ENCODE results near the gene FAM3C.

- TF ChIP-seq, protein P1, sequence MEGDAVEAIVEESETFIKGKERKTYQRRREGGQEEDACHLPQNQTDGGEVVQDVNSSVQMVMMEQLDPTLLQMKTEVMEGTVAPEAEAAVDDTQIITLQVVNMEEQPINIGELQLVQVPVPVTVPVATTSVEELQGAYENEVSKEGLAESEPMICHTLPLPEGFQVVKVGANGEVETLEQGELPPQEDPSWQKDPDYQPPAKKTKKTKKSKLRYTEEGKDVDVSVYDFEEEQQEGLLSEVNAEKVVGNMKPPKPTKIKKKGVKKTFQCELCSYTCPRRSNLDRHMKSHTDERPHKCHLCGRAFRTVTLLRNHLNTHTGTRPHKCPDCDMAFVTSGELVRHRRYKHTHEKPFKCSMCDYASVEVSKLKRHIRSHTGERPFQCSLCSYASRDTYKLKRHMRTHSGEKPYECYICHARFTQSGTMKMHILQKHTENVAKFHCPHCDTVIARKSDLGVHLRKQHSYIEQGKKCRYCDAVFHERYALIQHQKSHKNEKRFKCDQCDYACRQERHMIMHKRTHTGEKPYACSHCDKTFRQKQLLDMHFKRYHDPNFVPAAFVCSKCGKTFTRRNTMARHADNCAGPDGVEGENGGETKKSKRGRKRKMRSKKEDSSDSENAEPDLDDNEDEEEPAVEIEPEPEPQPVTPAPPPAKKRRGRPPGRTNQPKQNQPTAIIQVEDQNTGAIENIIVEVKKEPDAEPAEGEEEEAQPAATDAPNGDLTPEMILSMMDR (conservative IDR thresholded peaks at IDR 0.05; ENCODE audit: low read depth, low read length) = no peak
- TF ChIP-seq POLR2A (IDR thresholded peaks at IDR 0.05; ENCODE audit: low read depth, low read length) (no peak), MAFK (IDR thresholded peaks at IDR 0.05; ENCODE audit: low read depth, low read length) (no peak), NFE2L2 (IDR thresholded peaks at IDR 0.05; ENCODE audit: low read depth, low read length) (no peak), RCOR1 (IDR thresholded peaks at IDR 0.05; ENCODE audit: insufficient replicate concordance, low read length) (no peak), MXI1 (IDR thresholded peaks at IDR 0.05; ENCODE audit: borderline replicate concordance, low read depth, low read length) (no peak), RAD21 (IDR thresholded peaks at IDR 0.05; ENCODE audit: low read length) (no peak), MAZ (IDR thresholded peaks at IDR 0.05; ENCODE audit: borderline replicate concordance, low read depth, low read length) (no peak), CHD1 (IDR thresholded peaks at IDR 0.05; ENCODE audit: low read depth, low read length) (no peak), CEBPB (IDR thresholded peaks at IDR 0.05; ENCODE audit: low read depth, low read length) (no peak), FOS (IDR thresholded peaks at IDR 0.05; ENCODE audit: low read depth, low read length) (no peak), BHLHE40 (IDR thresholded peaks at IDR 0.05; ENCODE audit: low read depth, low read length) (no peak)
- TF ChIP-seq, protein P2, sequence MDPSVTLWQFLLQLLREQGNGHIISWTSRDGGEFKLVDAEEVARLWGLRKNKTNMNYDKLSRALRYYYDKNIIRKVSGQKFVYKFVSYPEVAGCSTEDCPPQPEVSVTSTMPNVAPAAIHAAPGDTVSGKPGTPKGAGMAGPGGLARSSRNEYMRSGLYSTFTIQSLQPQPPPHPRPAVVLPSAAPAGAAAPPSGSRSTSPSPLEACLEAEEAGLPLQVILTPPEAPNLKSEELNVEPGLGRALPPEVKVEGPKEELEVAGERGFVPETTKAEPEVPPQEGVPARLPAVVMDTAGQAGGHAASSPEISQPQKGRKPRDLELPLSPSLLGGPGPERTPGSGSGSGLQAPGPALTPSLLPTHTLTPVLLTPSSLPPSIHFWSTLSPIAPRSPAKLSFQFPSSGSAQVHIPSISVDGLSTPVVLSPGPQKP (IDR thresholded peaks at IDR 0.05; ENCODE audit: borderline replicate concordance, low read depth, low read length) = no peak
- TF ChIP-seq, protein P3, sequence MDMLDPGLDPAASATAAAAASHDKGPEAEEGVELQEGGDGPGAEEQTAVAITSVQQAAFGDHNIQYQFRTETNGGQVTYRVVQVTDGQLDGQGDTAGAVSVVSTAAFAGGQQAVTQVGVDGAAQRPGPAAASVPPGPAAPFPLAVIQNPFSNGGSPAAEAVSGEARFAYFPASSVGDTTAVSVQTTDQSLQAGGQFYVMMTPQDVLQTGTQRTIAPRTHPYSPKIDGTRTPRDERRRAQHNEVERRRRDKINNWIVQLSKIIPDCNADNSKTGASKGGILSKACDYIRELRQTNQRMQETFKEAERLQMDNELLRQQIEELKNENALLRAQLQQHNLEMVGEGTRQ (IDR thresholded peaks at IDR 0.05; ENCODE audit: low read depth, low read length) = no peak
These were observed 23.6 kb downstream of the FAM3C start for GRCh38 chr7:121372376-121373010.

All from IMR-90 (cell line).